GM19324 (cell line): ENCODE results near the gene LRRC59.

Experiments used
- ATAC-seq: cut with Tn5 transposase; IDR thresholded peaks from one replicate; pipeline ENCODE4 v1.9.1; 2021; ENCODE audit warnings: mild to moderate bottlenecking, moderate library complexity; ENCODE audit not compliant: unreplicated experiment, low FRiP score

Gene LRRC59

DNA sequence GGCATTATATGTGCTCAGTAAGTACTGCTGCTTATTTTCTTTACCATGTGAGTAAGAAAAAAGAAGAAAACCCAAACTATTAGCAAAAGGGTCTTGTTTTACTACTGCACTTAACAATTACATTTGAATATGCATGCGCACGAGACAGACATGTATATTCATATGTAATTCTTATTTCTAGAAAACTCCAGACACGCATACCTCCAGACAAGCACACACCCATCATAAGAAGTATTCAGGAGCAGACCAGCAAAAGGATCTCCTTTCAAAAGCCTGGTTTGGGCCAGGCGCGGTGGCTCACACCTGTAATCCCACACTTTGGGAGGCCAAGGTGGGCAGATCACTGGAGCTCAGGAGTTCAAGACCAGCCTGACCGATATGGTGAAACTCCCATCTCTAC is 7.8 kb downstream of the LRRC59 start:
- no peak for ATAC-seq

DNA sequence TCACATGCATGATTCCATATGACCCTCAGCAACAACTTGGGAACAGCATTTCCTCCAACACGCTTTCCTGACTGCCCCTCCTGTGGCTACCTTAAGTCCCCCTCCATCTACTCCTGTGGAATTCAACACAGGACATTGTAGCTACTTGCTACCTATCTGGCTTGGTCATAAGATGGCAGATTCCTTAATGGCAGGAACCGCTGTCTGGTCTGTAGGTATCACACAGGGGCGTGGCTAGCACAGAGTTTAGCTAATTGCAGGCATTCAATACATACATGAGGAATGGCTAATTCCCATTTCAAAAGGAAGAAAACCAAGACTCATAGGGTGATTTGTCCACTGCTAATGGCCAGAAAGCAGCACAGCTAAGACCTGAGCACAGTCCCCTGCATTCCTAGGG is 8.6 kb downstream of the LRRC59 start:
- ATAC-seq: no peak

DNA sequence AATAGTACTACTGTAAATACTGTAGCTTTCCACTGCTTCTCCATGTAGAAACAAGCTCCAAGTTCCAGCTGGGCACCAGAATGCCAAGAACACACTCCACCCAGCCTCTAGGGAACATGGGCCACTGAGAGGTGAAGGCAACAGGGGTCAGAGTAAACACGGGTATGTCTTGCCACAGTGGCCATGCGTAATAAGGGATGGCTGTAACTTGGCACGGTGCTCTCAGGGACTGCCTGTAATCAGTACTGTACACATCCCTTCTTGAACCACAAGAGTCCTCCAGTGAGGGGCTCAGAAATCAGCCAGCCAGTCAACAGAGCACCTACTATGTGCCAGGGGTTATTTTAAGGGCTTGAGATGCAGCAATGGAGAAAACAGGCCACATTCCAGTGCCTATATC is 10.8 kb downstream of the LRRC59 start:
- no peak for ATAC-seq

DNA sequence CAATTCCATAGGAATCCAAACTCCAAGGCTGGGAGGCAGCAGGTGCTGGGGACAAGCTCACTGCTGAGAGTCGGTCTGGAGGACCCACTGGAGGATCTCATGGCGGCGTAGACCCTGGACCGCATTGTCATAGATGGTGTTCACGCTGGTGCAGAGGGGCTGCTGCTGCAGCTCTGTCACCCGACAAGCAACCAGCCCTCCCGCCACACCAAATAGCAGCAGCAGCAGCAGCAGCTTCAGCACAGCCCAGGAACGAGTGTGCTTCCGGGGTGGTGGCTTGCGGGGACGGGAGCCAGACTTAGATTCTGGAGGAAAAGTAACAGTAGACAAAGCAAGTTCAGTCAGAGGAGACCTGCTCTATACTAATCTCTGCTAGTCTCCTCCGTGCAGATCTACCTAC is 14.4 kb downstream of the LRRC59 start:
- no peak for ATAC-seq

DNA sequence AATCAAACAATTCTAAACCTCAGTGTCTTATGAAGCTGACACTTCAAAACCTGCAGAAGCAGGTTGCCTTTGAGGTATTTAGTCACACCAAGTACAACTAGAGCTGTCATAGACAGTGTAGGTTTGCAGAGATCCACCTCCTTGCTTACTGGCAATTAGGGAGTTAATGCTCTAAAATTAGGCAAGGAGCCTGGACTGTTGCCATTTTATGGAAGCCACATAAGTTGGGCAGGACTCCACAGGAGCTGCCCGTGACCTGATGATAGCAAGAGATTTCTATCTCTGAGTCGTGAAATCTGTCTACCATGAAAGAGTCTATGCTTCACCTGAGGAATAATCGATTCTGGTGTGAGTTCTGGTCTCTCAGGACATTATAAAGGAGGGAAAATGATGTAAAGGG is 15.4 kb downstream of the LRRC59 start:
- ATAC-seq: no peak

DNA sequence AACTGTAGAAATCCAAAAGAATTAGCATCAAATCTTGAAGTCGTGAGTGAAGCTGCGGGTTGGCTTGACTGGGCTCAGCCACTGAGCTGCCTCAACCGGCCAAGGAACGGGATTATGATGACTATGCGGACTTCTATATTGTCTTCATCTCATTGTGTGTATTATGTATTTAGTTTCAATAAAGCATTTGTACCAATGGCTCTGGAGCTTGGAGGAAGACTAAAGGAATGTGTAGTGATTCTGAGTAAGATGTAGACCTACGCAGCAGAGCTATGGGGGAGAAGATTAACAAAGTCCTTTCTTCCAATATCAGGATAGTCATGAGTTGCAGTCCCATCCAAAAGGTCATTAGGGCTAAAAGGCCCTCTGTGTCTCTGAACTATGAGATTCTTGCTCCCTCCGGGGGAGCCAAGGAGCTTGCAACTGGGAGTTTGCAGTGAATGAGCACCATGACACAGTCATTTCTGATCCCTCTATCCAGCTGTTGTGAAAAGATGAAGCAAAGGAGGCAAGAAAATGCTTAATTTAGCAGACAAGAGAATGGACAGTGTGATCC is 16.0 kb downstream of the LRRC59 start:
- no peak for ATAC-seq

DNA sequence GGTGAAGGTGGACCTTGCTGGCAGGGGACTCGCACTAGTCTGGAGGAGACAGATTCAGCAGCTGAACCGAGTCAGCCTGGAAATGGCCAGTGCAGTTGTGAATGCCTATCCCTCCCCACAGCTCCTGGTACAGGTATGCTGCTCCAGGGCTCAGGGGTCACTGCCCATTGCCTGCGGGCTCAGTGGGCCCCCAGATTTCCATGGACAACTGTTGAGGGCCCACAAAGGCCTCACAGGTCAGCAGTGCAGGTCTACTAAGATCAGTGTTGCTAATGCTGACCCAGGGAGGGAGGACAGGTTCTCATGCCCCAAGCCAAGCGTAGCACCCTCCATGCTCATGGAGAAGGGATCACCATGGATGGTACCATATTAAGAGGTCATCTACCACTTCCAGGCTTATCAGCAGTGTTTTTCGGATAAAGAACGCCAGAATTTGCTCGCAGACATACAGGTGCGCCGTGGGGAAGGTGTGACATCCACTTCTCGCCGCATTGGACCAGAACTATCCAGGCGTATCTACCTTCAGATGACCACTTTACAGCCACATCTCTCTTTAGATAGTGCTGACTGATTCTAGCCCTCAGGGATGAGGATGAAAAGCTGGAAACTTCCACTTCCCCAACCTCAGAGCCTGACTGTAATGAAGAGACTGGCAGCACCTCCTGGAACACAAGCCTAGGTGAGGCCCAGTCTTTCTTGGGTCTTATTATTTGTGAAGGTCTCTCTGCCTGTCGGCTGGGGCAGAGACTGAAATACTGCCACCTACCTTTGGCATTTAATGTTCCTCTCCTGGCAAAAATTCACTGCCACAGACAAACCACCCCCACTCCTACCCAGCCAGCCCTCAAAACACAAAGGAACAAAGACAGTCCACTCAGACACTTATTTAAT is 16.7 kb downstream of the LRRC59 start:
- no peak for ATAC-seq

DNA sequence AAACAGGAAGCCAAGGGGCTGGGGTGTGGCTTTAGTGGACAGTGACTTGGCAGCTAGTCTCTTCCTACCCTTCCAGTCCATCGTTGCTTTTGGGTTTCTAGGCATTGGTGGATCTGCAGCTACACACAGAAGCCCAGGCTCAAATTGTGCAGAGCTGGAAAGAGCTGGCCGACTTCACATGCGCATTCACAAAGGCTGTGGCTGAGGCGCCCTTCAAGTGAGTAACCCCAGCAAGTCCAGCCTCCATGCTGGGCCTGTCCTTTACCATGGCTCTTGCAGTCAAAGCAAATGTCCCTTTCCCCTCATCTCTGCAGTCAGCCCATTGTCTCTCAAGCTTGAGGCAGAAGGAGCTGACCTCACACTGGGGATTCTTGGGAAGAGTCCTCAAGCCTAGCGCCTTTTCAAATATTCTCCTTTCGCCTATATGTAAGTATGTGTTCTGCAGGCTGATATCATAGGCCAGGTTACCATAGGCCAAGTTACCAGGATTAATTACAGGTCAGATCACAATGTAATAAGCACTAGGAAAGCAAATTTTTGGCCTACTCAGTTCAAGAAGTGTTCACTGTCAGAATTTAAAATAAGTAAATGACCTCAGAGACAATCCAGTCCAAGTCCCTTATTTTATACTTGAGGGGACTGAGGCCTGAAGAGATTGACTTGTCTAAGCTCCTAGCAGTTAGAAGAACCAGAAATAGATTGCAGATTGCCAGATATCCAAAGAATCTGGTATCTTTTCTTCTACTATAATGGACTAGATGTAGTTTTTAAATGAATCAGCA is 17.8 kb downstream of the LRRC59 start:
- no peak for ATAC-seq

DNA sequence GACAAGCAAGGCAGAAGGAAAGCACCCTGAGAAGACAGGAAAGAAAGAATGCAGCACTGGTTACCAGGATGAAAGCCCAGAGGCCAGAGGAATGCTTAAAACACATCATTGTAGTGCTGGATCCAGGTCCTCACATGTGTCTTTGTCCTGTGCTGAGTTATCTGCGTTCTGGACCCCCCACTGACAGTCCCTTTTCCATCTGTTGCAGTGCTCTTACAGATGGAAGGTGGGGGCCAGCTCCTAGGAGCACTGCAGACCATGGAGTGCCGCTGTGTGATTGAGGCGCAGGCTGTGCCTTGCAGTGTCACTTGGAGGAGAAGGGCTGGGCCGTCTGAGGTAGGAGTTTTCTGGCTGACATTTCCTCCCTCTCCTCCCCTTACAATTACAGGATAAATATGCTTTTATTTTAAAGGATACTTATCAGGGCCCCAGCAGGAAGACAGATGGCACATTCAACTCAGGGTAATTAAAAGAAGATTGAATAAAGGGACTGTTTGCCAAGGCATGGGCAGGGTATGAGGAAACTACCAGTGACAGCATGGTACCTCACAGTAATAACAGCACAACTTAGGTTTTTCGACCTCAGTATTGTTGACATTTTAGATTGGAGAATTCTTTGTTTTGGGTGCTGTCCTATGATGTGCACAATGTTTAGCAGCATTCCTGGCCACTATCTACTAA is 21.3 kb downstream of the LRRC59 start:
- no peak for ATAC-seq

DNA sequence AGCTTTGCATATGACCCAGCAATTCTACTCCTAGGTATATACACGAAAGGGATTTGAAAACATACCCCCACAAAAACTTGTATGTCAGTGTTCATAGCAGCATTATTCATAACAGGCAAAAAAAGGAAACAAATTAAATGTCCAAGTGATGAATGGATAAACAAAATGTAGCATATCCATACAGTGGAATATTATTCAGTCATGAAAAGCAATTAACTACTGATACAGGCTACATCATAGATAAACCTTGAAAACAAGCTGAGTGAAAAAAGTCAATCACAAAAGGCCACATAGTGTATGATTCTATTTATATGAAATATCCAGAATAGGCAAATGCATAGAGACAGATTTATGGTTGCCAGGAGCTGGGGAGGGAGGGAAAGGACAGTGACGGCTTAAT is 23.6 kb downstream of the LRRC59 start:
- ATAC-seq: no peak

DNA sequence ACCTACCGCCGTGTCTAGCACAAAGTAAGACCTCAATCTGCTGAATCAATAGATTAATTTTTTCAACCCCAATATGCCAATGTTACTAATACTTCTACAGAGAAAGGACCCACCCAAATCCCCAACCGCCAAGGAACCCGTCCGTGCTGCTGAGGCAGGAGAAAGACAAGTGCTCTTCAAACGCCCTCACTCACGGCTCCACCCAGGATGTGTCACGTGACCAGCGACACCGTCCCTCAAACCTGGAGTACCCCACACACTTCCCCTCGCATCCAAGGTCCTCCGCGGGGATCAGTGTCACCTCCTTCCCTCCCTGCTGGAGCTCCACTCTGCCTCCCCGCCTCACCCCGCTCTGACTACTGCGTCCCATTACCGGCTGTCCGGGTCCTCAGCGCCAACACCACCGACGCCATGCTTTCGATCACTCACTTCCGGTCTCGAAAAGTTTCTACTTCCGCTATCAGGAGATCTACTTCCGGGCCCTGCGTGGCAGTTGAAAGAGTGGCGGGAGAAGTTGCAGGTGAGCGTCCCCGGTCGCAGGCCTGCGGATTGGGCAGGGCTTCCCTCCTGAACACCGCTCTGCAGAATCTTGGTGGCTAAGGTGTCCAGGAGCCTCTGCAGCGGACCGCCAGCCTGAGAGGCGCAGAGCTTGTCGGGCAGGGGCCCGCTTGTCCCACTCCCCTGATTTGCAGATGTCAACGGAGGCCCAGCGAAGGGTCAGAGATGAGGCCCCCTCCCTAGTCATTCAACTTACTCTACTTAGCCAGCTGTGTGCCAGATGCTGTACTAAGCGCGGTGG is 24.4 kb downstream of the LRRC59 start, which contains the start of the genes EME1 and MRPL27:
Gene EME1, plus strand, starts transcription at position 472 of the 799 bp plus-strand sequence. CDS start 1,980 bp downstream, outside the sequence.
Gene MRPL27, minus strand, starts transcription at position 427 of the 799 bp plus-strand sequence. Its CDS starts 14 bp downstream, at position 413.
- ATAC-seq: peak; percentile 78

DNA sequence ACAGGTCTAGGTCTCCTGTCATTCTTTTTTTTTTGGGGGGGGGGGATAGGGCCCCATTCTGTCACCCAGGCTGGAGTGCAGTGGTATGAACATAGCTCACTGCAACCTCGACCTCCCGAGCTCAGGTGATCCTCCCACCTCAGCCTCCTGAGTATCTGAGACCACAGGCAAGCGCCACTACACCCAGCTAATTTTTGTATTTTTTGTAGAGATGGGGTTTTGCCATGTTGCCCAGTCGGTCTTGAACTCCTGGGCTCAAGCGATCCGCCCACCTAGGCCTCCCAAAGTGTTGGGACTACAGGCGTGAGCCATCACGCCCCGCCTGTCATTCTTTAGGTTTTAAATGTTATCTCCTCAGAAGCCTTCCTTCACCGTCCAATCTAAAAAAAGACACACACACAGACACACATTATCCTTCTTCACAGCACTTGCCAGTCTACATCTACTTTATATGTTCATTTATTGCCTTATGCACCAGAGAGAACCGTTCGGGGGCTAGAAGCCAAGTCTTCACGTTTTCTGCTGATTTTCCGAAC is 25.0 kb downstream of the LRRC59 start:
- no peak for ATAC-seq

DNA sequence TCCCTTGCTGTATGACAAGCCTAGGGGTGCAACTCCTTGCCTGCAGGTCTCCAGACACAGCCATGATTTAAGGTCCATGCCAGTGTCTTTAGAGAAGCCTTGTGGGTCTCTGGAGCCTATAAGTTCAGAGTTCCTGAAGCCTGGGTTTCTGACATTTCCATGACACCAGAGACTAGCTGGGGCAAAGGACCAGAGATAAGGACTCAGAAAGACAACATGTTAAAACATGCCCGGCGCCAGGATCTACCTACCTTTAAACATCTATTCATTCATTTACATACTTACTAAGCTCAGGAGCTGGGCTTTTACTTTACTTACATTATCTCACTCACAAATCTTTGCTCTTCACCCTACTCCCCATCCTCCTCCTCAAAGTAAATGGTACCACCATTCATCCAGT is 25.8 kb downstream of the LRRC59 start:
- no peak for ATAC-seq

DNA sequence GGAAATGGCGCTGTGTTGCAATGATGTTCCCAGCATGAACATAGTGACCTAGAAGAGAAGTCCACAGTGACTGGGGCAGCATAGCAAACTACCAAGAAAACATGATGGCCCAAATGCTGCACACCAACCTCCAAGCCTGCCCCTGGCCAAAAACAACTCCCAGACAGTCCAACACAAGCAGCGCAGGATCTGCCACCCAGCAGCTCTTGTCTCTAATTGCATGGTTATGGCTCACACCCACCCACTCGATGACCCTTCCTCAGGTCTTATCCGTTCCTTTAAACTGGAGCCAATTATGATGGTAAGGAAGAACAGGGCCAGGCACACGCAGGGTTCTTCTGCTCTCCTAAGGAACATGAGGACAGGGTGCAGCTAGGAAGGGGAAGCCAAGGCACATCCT is 27.3 kb downstream of the LRRC59 start:
- ATAC-seq: no peak

DNA sequence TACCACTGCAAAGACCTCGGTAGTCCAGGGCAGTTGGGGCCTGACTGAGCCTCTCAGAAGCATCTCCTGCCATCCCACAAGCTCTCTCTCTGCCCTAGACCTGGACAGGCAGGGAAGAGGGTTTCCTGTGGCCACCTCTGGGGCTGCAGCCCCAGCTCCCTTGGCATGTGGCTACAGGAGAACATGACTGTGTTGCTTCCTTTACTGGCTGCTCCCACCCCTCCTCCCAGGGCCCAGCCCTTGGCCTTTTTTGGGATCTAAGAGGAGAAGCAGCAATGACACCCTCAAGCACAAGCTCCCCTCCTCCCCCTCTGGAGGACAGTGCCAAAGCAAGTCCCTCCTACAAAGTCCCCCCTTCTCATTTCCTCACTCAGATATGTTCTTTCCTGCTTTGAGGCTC is 29.9 kb downstream of the LRRC59 start:
- ATAC-seq: no peak

DNA sequence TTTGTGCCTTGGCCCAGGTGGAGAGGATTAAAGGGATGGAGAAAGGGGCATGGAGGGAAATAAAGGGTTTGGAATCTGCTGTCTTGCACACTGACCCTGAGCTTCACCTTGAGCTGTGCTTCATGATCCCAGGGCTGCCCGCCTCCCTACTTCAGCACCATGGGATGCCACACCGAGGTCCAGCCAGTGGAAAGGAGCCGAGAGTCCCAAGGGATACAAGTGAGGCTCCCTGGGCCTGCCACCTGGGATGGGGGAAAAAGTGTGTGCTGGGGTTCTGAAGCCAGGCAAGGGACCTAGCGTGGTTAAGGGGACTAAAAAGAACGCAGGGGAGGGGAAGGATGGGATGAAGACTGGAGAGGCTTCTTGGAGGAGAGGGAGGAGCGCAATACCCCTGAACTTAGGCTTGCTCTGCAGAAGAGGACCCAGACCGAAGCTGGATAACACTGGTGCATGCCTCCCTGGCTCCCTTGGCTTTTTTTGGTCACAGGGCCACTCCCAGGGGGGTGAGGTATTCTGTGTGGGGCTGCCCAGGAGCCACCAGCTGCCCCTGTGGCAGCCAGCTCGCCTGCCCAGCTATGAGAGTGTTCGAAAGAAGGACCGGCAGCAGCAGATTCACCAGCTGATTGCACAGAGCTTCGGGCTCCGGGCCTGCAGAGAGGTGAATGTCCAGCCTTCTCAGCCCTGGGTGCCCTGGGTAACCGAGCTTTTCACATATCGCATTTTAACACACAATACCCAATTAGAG is 31.5 kb downstream of the LRRC59 start:
- no peak for ATAC-seq

DNA sequence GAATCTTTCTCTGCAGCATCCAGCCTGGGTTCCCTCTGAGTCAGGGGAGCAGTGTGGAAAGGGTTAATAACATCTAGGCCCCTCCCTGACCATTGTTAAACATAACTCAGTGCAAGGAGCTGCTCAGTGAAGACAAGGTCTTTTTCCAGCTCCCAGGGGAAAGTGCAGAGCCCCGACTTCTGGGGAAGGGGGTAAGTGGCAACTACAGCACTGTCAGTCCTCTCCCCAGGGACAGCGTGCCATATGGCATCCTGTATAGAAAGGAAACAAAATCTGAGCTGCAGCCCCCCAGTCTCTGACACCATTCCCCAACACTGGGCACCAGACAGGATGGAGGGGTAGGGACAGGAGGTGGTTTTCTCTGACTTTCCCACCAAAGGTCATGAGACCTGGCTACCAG is 32.2 kb downstream of the LRRC59 start:
- ATAC-seq: no peak

DNA sequence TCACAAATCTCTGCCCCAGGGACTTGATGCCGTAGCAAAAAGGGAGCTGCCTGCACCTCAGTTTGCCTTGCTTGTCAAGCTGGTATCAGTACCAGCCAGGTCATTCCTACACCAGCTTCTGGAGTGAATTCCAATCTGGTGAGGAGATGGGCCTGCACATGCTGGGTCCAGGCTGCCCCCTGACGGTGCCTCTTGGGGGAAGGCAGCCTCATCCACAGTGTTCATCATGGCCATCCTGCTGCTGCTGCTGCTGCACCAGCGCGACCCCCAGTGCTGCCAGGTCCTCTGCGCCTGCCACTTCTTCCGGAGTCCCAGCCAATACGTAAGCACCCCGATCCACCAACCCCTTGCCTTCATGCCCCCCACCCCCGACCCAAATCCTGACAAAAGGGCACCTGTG is 32.6 kb downstream of the LRRC59 start:
- ATAC-seq: no peak

DNA sequence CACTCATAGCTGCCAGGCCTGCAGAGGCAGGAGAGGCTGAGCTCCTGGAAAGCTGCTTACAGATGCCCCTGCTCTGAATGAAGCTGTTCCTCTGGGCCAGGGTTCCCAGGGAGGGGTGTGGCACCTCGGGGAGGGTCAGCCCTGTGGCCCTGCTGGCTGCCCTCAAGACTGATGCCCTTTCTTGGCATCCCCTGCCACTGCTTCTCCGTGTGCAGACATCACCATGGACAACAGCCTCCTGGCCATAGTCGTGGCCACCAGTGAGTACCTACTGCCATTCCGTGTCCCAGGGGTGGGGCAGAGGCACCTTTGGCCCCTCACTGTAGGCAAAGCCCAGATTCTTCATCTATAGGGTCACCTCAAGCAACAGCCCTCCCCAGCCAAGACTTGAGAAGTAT is 33.3 kb downstream of the LRRC59 start:
- ATAC-seq: no peak
